Middle frontal gyrus (tissue), 1 donor: ENCODE results near the gene DBF4B.
"Not testable (repeated sequence)": the region's sequence is repeated elsewhere in the genome, so short reads cannot be mapped to it uniquely, and the experiment has no call there.

Source experiments
- DNase-seq: peaks from one replicate; pipeline ENCODE4 v3.0.0-alpha.2; 2015; ENCODE audit warnings: low spot score; ENCODE audit errors: extremely low spot score

Gene DBF4B, protein sequence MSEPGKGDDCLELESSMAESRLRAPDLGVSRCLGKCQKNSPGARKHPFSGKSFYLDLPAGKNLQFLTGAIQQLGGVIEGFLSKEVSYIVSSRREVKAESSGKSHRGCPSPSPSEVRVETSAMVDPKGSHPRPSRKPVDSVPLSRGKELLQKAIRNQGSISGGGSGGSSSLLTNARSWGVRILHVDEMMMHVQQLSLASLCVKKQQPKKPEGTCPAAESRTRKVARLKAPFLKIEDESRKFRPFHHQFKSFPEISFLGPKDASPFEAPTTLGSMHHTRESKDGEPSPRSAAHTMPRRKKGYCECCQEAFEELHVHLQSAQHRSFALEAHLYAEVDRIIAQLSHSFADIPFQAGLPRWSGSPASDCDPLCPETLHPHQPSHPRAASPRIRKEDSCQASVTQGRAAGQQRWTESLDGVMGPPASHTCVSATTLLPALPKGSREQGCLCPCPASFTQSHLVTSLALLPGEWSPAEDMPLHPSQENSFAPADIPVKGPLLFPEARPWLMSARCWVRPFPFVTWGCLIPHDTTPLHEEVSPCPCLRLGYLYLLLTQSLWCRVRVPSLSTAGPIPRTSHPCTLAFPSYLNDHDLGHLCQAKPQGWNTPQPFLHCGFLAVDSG

DNA sequence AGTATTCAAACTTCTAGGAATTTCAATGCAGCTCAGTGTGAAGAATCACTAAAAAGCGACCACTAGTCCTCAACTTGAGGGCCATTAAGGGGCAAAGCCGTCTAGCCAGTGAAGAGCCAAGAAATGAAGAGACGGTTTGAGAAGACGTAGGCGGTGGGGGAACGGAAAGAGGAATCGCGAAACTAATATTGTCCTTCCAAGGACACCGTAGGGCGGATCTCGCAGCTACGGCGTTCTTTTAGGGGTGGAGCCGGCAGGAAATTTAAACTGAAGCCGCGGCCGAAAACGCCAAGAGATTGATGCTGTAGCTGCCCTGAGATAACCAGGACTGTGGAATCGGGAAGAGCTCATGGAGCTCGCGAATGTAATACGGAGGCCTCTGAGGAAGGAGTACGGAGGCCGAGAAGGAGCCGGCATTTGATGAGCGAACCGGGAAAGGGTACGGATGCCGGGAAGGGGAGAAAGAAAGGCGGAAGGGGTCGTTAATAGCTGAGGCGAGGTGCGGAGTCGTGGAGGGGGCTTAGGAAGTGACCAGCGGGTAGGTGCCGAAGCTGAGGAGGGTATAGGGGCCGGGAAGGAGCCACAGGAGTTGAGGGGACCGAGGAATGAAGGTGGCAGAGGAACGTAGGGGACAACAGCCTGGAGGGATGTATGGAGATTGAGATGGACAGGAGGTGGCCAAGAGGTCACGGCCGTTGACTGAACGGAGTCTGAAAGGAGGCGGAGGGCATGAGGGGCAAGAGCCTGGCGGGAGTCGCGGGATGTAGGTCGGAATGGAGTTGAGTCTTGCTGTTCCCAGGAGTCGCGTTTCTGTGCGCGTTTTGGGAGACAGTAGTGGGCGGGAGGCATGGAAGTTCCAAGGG, at the start of gene DBF4B:
DBF4B (plus strand) TSS at position 265 of the 863 bp plus-strand sequence; CDS start at position 421, 156 bp downstream.
- DNase-seq, result peak; percentile 76

DNA sequence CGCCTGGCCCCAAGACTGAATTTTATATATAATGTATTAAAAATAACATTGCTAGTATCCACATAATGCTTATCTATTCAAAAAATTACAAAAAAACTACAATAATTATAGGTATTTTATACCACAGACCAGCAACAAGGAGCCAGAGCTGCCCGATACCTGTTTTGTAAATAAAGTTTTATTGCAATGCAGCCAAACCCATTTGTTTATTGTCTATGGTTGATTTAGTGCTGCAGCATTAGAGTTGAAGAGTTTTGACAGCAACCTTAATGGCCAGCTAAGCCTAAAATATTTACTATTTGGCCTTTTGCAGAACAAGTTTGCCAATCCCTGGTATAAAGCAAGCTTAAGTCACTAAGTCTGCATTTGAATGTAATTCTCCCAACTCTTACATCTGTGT, 46.6 kb upstream of the DBF4B start:
- DNase-seq, result no peak

DNA sequence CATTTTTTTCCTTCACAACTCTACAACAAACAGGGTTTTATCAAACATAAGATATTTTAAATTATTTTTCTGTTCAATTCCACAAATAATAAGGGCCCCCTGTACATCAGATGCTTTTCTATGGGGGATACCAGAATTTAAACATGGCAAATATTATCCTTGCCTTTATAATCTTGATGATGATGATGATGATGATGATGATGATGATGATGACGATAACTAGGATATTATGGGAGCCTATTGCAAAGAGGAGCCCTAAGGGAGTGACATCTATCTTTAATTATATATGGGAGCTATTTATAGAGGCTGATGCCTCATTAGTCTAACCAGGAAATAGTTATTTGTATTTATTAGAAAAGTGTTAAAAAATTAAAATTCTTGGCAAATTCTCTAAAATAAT, 45.4 kb upstream of the DBF4B start:
- DNase-seq, result no peak

DNA sequence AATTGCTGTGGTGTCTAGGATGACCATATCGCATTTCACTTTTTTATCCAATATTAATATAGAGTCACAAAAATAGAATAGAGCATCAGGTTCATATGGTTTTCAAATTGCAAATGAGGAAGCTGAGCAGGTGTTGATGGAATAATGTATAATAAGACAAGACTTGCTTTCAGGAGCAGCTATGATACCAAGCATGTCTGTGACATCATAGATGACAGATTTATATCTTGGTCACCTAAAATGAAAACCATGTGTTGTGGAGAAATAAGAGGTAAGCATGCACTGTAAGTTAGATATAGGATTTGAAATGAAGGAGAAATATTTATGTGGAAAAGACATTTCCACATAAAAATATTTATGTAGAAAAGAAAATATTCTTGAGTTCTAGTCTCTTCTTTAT, 43.6 kb upstream of the DBF4B start:
- no peak for DNase-seq

DNA sequence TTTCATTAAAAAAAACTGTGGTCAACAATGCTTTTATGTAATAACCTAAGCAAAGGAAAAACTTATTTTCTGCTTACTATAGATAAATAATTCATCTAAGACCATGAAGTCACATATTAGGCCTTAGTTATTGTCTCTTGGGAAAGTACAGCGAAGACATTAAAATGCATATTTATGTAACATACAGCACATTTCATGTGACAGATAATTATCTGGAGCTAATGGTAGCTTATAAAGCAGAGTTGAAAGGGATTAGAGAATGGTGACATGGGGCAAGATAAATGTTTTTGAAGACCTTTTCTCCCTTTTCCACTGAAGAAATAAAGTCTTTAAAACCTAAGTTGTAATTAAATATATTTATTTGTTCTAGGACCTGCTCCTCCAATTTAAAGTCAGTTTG, 42.5 kb upstream of the DBF4B start:
- no peak for DNase-seq

DNA sequence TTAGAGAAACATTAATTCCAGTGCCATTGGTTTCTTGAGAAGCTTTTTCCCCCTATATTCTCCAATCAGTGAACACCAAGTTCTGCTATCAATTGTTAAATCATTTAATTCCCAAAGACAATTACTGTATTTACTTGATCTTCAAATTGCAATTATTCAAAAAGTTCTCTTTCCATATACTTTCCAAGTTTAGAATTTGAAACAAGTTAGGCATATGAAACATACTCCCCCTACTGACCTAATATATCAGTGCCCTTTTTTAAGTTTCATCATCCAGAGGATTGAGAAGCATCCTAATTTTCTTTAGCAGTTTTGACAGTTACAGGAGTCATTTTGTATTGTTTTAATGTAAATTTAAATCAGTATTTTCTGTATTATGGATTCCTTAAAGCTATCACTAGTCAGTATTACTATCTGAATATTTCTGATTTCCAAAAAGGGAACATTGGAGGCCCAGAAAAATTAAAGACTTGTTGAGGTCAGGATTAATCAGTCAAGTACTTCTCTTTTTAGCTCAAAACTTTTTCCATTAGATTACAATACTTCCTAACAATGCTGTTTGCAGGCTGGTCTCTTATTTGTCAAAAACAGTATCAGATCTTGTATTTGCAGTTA, 35.9 kb upstream of the DBF4B start:
- no peak for DNase-seq

DNA sequence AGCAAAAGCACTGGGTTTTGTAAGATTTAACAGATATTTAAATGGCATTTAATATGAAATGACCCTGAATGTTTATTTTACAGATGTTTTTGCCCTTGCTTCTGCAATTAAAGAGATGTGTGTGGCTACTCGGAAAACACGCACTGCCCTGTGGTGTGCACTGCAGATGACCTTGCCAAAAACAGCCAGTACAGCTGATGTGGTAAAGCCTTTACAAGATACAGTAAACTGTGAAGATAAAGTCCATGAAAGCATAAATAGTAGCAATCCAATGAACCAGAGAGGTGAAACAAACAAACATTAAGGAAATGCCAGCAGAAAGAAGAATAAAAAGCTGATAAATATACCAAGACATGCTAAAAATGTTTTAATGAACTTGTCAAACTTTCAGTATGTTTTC, 34.6 kb upstream of the DBF4B start:
- no peak for DNase-seq

DNA sequence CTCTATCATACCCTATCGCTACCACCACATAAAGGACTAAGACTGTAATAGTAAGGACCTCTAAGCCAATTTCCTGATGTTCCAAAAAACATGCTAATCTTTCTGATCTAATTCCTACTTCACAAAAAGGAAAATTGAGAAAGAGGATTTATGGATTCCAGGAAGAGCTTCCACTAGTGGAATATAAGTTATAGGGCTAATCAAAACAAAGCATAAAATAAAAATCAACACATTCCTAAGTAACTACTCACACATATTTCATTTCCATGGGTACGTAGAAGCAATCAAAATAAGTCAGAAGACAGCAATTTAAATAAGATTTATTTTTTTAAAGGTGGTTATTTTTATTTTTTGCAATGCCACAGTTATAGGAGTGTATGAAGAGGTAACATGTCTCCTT, 31.3 kb upstream of the DBF4B start:
- no peak for DNase-seq

DNA sequence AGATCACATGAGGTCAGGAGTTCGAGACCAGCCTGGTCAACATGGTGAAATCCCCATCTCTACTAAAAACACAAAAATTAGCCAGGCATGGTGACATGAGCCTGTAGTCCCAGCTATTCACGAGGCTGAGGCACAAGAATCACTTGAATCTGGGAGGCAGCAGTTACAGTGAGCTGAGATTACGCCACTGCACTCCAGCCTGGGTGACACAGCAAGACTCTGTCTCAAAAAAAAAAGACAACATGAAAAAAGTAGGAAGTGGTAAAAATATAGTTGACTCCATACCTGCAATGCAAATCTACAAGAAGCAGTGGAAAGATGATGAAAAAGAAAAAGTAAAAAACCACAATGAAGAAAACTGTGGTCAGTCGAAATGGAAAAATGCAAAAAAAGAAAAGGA, 25.2 kb upstream of the DBF4B start:
- not testable (repeated sequence) for DNase-seq

DNA sequence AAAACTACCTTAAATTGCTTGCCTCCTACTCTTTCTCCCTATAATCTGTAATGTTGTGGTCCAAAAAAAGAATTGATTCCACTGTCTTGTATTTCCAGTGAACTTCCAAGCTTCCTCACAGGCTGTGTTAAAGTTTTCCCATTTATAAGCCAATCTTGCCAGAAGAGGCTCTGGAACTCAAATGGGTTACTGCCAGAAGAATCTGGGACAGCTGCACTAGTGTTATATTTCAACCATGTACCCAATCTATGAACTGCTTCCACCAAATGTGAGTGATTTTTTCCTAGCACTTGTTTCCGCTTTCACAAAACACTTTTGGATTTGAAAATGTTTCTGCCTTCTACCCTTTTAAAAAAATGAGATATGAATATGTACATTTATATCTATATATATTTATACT, 20.7 kb upstream of the DBF4B start:
- no peak for DNase-seq

DNA sequence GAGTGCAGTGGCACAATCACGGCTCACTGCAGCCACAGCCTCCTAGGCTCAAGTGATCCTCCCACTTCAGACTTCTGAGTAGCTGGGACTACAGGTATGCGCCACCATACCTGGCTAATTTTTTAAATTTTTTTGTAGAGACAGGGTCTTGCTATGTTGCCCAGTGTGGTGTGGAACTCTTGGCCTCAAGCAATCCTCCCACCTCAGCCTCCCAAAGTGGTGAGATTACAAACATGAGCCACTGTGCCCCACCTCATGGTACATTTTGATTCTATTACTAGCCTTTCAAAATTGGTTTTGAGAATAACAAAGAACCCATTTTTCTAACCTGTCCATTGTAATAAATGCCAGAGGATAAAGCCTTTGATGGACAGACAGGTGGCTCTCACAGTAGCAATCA, 20.3 kb upstream of the DBF4B start:
- DNase-seq, result no peak

DNA sequence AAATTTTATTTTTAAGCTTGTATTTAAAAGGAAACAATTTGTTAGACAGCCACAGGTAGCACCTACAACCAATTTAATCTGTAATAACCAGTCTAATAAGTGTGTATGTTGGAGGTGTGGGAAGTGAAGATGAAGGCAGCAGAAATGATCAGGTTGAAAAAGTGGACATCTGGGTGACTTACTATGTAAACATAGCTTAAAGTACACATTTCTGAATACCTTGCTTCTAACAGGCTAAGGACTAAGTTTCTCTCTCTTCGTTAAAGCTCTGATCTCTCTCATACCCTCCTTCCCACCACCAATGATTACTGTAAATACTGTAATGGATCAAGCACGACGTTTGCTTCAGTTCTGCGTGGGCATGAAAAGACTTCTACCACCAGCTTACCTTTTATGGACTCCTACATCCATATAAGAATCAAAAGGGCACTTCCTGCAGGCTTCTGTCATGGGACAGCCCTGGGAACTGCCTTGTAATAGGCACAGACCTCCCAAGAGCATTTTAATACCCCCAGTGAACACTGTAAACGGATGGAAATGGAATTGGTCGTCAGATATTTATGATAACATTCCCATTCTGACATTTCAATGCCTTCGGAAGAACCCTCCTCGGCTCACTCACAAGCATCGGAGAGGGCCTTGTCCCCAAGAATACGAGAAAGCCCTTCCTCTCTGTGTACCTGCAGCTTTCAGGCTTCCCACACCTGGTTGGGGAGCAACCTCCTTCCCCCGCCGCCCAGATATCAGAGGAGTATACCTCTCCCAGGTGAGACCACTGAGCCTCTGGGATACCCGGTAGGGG, 19.6 kb upstream of the DBF4B start:
- no peak for DNase-seq

DNA sequence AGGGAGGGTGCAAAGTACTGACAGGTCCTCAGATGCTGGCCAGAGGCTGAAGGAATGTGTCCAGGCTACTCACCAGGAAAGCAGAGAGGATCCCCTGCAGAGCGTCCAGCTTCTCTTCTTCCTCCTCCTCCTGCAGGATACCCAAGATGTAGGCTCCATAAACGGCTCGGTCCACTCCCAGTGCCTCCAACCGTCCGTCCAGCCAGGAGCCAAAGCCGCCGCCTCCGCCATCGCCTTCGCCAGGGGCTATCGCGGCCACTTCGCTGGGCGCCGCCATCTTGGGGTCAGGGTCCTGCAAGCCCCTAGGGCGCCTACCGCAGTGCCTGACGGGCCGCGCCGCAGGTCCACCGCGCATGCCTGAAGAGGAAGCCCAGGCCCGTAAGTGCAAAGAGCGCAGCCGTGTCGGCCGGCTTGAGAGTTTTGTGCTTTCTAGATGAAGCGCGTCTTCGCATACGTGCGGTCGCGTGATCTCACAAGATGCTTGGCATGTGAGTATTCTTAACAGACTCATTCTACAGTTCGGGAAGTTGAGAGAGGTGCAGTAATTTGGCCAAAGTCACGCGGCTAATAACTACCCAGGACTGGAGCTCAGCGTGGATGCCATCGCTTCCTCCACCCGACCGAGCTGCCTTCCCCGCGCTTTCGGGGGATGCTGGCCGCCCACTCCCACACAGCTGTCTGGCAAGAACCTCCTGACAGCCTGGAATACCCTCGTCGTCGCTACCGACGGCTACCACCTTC, 18.8 kb upstream of the DBF4B start, which contains the start of gene CCDC43:
CCDC43 (minus strand) TSS at position 300 of the 741 bp plus-strand sequence; CDS start at position 277, 23 bp downstream.
- DNase-seq, result peak; percentile 85

DNA sequence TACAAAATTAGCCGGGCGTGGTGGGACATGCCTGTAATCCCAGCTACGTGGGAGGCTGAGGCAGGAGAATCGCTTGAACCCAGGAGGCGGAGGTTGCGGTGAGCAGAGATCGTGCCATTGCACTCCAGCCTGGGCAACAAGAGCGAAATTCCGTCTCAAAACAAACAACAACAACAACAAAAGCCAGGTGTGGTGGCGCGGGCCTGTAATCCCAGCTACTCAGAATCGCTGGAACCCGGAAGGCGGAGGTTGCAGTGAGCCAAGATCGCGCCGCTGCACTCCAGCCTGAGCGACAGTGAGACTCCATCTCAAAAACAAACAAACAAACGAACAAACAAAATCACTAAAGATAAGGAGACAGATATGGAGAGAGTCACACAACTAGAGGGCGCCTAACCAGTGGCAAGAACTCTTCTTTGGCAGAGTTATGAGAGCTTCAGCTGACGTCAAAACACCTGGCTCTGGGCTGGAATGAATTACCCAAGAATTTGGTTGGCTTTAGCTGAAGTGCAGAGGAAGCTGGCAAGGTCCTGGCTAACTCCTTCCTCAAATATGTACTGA, 17.6 kb upstream of the DBF4B start:
- DNase-seq, result not testable (repeated sequence)

DNA sequence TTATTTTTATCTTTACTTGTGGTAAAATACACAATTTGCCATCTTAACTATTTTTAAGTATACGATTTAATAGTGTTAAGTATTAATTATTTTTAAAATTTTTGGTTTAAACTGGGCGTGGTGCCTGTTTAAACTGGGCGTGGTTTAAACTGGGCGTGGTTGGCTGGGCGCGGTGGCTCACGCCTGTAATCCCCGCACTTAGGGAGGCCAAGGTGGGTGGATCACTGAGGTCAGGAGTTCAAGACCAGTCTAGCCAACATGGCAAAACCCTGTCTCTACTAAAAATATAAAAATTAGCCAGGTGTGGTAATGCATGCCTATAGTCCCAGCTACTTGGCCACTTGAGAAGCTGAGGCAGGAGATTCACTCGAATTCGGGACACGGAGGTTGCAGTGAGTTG, 14.9 kb upstream of the DBF4B start:
- DNase-seq, result no peak

DNA sequence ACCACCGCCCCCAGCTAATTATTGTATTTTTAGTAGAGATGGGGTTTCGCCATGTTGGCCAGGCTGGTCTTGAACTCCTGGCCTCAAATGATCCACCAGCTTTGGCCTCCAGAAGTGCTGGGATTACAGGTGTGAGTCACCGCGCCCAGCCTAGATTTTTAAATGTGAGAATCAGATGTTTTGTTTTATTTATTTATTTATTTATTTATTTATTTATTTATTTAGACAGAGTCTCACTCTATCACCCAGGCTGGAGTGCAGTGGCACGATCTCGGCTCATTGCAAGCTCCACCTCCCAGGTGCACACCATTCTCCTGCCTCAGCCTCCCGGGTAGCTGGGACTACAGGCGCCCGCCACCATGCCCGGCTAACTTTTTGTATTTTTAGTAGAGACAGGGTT, 8.2 kb upstream of the DBF4B start:
- not testable (repeated sequence) for DNase-seq

DNA sequence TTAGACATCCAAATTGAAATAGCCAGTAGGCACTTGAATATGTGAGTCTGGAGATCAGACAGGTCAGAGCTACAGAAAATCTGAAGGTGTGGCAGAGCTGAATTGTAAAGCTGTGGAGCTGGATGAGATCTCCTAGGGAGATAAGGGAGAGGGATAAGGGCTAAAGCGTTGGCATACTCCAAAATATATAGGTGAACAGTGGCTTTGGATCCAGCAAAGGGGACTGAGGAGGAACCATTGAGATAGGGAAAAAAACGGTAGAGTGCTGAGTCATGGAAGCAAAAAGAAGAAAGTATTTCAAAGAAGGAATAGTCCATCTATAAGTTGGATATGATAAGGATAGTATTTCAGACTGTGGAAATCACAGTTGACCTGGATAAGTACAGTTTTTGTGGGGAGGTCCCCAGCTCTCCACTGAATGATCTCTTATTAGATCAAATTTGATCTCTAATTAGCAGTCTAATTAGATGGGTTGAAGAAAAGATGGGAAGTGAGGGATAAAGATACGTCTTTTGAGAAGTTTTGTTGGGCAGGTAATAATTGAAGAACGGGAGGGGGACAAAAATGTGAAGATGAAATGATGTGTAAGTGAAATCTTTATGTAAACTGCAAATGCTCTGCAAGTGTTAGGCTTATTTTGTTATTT, 587 bp upstream of the DBF4B start:
- no peak for DNase-seq

DNA sequence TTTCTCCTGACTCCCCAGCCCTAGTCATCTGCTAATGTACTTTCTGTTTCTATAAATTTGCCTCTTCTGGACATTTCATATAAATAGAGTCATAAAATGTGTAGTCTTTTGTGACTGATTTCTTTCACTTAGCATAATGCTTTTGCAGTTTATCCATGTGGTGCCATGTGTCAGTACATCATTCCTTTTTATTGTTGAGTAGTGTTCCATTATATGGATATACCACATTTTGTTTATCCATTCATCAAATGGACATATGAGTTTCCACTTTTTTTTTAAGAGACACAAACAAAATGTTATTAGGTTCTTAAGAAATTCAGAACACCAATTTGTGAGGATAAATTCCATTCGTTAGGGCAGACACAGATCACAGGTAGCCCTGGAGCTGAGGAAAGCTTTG, 11.0 kb downstream of the DBF4B start:
- DNase-seq, result no peak

DNA sequence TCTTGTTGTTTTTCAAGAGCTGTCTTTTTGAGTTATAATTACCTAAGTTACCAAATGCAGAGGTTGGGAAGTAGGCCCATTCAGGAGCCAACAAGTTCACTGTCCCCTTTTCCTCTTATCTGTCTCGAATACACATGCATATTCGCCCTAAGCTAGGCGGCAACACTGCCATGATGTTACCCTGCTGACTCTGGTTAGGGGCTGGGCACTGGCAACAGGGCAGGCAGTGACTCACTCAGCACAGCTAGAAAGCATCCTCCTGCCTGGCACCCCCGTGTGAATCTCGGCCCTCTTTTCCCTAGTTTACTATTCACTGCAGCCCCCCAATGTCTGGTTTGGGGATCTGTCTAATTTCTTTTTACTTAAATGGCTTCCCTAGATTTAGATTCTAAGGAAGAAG, 13.8 kb downstream of the DBF4B start:
- no peak for DNase-seq
